Smooth muscle cell (in vitro differentiated cells): ENCODE data around the gene GRM4. TPM values are rescaled to one million over a fixed set of nuclear protein-coding genes. Genes with fewer than 3 reads are reported as not detected.
"Not testable (repeated sequence)": the region's sequence is repeated elsewhere in the genome, so short reads cannot be mapped to it uniquely, and the experiment has no call there.

ENCODE experiments used
- DNase-seq: peaks from one replicate; lab custom pipeline; 2025; ENCODE audit not compliant: unreplicated experiment; lab: John Stamatoyannopoulos, UW
- H2AFZ ChIP-seq: fragments of 200-600 bp; sonication (generic); 2 replicates; pipeline ENCODE4 v1.6.0; 2016; ENCODE audit warnings: antibody characterized with exemption, low read depth, mild to moderate bottlenecking
- H3F3A ChIP-seq: fragments of 200-600 bp; sonication (generic); 2 replicates; pipeline ENCODE4 v1.6.0; 2017; ENCODE audit warnings: antibody characterized with exemption, low read depth
- H3K27ac ChIP-seq: fragments of 200-600 bp; sonication (generic); 2 replicates; pipeline ENCODE4 v1.5.1; 2016; ENCODE audit warnings: low read depth, mild to moderate bottlenecking
- H3K27me3 ChIP-seq: fragments of 200-600 bp; sonication (generic); 2 replicates; pipeline ENCODE4 v1.6.1; 2016; ENCODE audit warnings: low read depth, mild to moderate bottlenecking
- H3K36me3 ChIP-seq: fragments of 200-600 bp; sonication (generic); 2 replicates; pipeline ENCODE4 v1.5.1; 2016; ENCODE audit warnings: low read depth
- H3K4me1 ChIP-seq: fragments of 200-600 bp; sonication (generic); 2 replicates; pipeline ENCODE4 v1.5.1; 2016; ENCODE audit warnings: low read depth
- H3K4me2 ChIP-seq: fragments of 200-600 bp; sonication (generic); 2 replicates; pipeline ENCODE4 v1.6.0; 2016; ENCODE audit warnings: mild to moderate bottlenecking
- H3K4me3 ChIP-seq: fragments of 200-600 bp; sonication (generic); 2 replicates; pipeline ENCODE4 v1.5.1; 2016; ENCODE audit warnings: mild to moderate bottlenecking
- H3K79me2 ChIP-seq: fragments of 200-600 bp; sonication (generic); 2 replicates; pipeline ENCODE4 v1.6.0; 2016; ENCODE audit warnings: low read depth, mild to moderate bottlenecking
- H3K9ac ChIP-seq: fragments of 200-600 bp; sonication (generic); 2 replicates; pipeline ENCODE4 v1.6.0; 2016; ENCODE audit warnings: low read depth
- H3K9me3 ChIP-seq: fragments of 200-600 bp; sonication (generic); replicated peaks from 2 replicates; pipeline ENCODE4 v1.5.1; 2016; ENCODE audit warnings: low read depth
- H4K20me1 ChIP-seq: fragments of 200-600 bp; sonication (generic); 2 replicates; pipeline ENCODE4 v1.6.0; 2016; ENCODE audit warnings: low read depth
- WGBS: methylation state at CpG from one replicate; pipeline ENCODE4 v1.1.7; 2016; ENCODE audit warnings: low lambda C conversion rate; 5-methylcytosine and 5-hydroxymethylcytosine counted together
- polyA plus RNA-seq: library from polyadenylated mRNA; unstranded; fragments of >200 nt; fragmentation: Nextera tagmentation; extraction: Ambion mirVana; gene quantifications from 2 replicates; pipeline ENCODE4 v1.2.1, GENCODE V29; 2016
- total RNA-seq: library from RNA; depleted of rRNA; stranded (reverse); fragments of >200 nt; gene quantifications from 2 replicates; pipeline ENCODE4 v1.2.3, GENCODE V29; 2014
- TF ChIP-seq, protein P1 (sequence below): fragments of 200-600 bp; sonication (generic); IDR thresholded peaks from 2 replicates; pipeline ENCODE4 v1.5.1; 2017; ENCODE audit warnings: borderline replicate concordance, mild to moderate bottlenecking, antibody characterized with exemption; ENCODE audit not compliant: insufficient read depth, poor library complexity, severe bottlenecking

The GRM4 gene
- total and polyA plus RNA-seq, 2 experiments from 2014 or later = 0.21 TPM; not detected in 1

DNA sequence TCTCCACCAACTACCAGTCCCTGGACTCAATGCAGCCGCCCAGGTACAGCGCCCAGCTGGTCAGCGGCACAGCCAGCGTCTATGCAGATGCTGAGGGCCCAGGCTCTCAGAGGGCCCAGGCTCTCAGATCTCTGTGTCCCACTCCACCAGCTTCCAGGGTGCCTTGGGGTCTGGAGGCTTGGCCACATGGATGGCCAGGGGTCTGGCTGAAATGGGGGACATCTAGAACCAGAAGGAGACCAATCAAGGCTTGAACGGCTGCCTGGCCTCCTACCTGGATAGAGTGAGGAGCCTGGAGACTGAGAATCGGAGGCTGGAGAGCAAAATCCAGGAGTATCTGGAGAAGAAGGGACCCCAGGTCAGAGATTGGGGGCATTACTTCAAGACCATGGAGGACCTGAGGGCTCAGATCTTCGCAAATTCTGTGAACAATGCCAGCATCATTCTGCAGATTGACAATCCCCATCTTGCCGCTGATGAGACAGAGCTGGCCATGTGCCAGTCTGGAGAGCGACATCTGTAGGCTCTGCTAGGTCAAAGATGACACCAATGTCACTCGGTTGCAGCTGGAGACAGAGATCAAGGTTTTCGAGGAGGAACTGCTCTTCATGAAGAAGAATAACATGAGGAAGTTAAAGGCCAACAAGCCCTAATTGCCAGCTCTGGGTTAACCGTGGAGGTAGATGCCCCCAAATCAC lies 44.1 kb upstream of the GRM4 start:
- no peaks in the 10 kb centered on the region for H3F3A ChIP-seq
- no peak for DNase-seq
- H3K9ac ChIP-seq = no peak overlapping the region
- H3K27me3 ChIP-seq = no peaks in the 10 kb centered on the region
- H2AFZ ChIP-seq = no peak overlapping the region
- no peak overlapping the region for H3K27ac ChIP-seq
- TF ChIP-seq, protein P1, sequence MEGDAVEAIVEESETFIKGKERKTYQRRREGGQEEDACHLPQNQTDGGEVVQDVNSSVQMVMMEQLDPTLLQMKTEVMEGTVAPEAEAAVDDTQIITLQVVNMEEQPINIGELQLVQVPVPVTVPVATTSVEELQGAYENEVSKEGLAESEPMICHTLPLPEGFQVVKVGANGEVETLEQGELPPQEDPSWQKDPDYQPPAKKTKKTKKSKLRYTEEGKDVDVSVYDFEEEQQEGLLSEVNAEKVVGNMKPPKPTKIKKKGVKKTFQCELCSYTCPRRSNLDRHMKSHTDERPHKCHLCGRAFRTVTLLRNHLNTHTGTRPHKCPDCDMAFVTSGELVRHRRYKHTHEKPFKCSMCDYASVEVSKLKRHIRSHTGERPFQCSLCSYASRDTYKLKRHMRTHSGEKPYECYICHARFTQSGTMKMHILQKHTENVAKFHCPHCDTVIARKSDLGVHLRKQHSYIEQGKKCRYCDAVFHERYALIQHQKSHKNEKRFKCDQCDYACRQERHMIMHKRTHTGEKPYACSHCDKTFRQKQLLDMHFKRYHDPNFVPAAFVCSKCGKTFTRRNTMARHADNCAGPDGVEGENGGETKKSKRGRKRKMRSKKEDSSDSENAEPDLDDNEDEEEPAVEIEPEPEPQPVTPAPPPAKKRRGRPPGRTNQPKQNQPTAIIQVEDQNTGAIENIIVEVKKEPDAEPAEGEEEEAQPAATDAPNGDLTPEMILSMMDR = no peak
- no peaks in the 10 kb centered on the region for H3K4me1 ChIP-seq
- H3K9me3 ChIP-seq = no peaks in the 10 kb centered on the region
- no peaks in the 10 kb centered on the region for H3K79me2 ChIP-seq
- no peak overlapping the region for H3K4me3 ChIP-seq
- no peak overlapping the region for H3K4me2 ChIP-seq
- 95% methylated on average over 12 of the region's 12 CpGs for WGBS
- H4K20me1 ChIP-seq = no peaks in the 10 kb centered on the region
- H3K36me3 ChIP-seq = no peaks in the 10 kb centered on the region

DNA sequence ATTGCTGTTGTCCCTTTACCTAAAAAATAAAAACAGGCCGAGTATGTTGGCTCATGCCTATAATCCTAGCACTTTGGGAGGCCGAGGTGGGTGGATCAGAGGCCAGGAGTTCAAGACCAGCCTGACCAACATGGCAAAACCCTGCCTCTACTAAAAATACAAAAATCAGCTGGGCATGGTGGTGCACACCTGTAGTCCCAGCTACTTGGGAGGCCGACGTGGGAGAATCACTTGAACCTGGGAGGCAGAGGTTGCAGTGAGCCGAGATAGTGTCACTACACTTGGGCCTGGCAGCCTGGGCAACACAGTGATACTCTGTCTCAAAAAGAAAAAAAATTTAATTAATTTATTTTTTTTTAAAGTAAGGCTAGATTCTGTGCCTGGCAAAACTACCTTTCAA lies 38.8 kb upstream of the GRM4 start:
- not testable (repeated sequence) for H3K9me3 ChIP-seq, H3K4me2 ChIP-seq, H3K9ac ChIP-seq, H4K20me1 ChIP-seq, H3K27ac ChIP-seq, H3K36me3 ChIP-seq, H3K4me3 ChIP-seq, H3F3A ChIP-seq, H3K27me3 ChIP-seq, H3K4me1 ChIP-seq, H3K79me2 ChIP-seq, H2AFZ ChIP-seq, DNase-seq
- WGBS = 90% methylated on average over 5 of the region's 5 CpGs

DNA sequence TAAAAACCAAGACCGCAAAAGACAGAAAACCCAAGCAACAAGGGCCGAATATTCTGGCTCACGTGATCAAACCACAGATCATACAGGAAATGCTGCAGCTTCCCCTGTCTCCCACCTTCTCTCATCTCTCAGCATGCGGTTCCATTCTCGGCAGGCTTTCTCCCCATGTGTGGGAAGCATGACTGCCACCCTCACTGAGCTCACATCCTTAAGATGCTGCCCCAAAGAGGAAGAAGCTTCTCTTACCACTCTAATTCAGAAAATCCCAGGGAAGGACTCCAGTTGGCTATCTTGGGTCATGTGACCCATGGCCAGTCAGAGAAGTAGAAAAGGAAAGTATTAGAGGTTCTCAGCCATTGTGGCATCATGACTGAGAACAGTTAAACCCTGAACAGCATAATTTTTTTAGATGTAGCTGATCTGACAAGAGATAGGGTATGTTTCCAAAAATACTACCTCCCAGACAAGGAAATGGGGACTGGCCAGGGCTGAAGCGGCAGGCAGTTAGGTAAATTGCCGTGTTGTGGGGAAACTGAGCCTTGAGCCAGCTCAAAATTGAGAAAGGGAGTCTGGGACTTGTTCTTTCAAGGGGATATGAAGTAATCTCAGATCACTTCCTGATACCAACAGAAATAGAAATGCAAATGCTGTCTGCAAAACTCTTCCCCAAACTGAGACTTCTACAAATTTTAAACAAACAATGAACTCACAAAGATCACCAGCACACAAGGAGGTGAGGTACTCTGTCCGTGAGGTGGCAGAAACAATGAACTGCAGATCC lies 37.1 kb upstream of the GRM4 start:
- H3K36me3 ChIP-seq = no peaks in the 10 kb centered on the region
- H4K20me1 ChIP-seq = no peaks in the 10 kb centered on the region
- WGBS = 93% methylated on average over 8 of the region's 8 CpGs
- H3K4me2 ChIP-seq = no peak overlapping the region
- no peaks in the 10 kb centered on the region for H3F3A ChIP-seq
- H3K9ac ChIP-seq = no peak overlapping the region
- no peak overlapping the region for H3K27ac ChIP-seq
- H3K4me1 ChIP-seq = no peaks in the 10 kb centered on the region
- no peak overlapping the region for H2AFZ ChIP-seq
- no peaks in the 10 kb centered on the region for H3K27me3 ChIP-seq
- no peaks in the 10 kb centered on the region for H3K9me3 ChIP-seq
- H3K79me2 ChIP-seq = no peaks in the 10 kb centered on the region
- DNase-seq = no peak
- TF ChIP-seq, protein P1 = no peak
- no peak overlapping the region for H3K4me3 ChIP-seq

DNA sequence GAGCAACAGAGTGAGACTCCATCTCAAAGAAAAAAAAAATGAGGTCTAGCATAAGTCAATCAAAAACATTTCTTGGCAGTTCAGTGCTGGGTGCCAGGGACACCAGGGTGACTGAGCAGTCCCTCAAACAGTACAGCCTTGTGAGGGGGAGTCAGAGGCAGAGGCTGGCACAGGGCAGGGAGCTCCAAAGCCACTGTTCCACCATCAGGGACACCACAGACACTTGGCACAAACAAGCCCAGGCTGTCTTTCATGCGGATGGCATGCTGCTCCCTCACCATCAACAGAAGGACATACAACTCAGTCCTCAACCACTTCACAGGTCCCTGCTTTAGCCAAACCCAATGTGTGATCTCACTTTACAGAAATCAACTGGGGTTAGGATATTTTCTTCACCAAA lies 36.0 kb upstream of the GRM4 start:
- H3K4me2 ChIP-seq = no peak overlapping the region
- no peak overlapping the region for H3K9ac ChIP-seq
- no peaks in the 10 kb centered on the region for H3K36me3 ChIP-seq
- H2AFZ ChIP-seq = no peak overlapping the region
- H3K9me3 ChIP-seq = no peaks in the 10 kb centered on the region
- no peaks in the 10 kb centered on the region for H3F3A ChIP-seq
- H3K4me1 ChIP-seq = no peaks in the 10 kb centered on the region
- 92% methylated on average over 1 of the region's 1 CpG for WGBS
- no peak overlapping the region for H3K27ac ChIP-seq
- H3K27me3 ChIP-seq = no peaks in the 10 kb centered on the region
- no peaks in the 10 kb centered on the region for H4K20me1 ChIP-seq
- TF ChIP-seq, protein P1 = no peak
- H3K79me2 ChIP-seq = no peaks in the 10 kb centered on the region
- no peak overlapping the region for H3K4me3 ChIP-seq
- no peak for DNase-seq
